A549 (cell line): ENCODE data around the gene MOB2. TPM values are rescaled to one million over a fixed set of nuclear protein-coding genes. Genes with fewer than 3 reads are reported as not detected.

Source experiments
- ATAC-seq, 2 experiments: fragments of 200-7000 bp in 1 of 2; fragments of >200 bp in 1 of 2; cut with Nextera tagmentation in 1 of 2; cut with Tn5 transposase in 1 of 2; 3 replicates each; pipeline versions ENCODE4 v1.8.0 to v1.9.1; 2018 to 2020; ENCODE audit warnings: mild to moderate bottlenecking in 1 of 2, moderate library complexity in 1 of 2
- CTCF ChIA-PET: fragments of 300-600 bp; sonication (Branson Sonifier 250); formaldehyde crosslinking; extraction: SDS; loops from one replicate; lab custom pipeline; 2021; ENCODE audit warnings: antibody characterized with exemption, inconsistent platforms; lab: Yijun Ruan, JAX
- POLR2A ChIA-PET: fragments of 350-600 bp; formaldehyde crosslinking; extraction: SDS; loops from one replicate; lab custom pipeline; 2021; ENCODE audit warnings: antibody characterized with exemption, inconsistent platforms; lab: Yijun Ruan, JAX
- DNase-seq, 2 experiments: peaks; one replicate each; pipeline versions ENCODE4 v3.0.0 to v3.0.0-alpha.2; 2011 to 2016; ENCODE audit warnings: low read depth in 1 of 2, low spot score in 1 of 2
- FAIRE-seq: peaks from 2 replicates; lab custom pipeline; 2011; peaks lifted over from hg19 to GRCh38; lab: Jason Lieb, UNC
- H3K27ac ChIP-seq, 2 experiments: fragments of >200 bp; sonication (Bioruptor Twin); formaldehyde crosslinking; 3 replicates each; pipeline ENCODE4 v1.5.1; 2016 to 2017
- H3K4me1 ChIP-seq: fragments of >200 bp; sonication (Bioruptor Twin); formaldehyde crosslinking; 3 replicates; pipeline ENCODE4 v1.6.1; 2016
- H3K4me2 ChIP-seq: fragments of >200 bp; sonication (Bioruptor Twin); formaldehyde crosslinking; 3 replicates; pipeline ENCODE4 v1.6.1; 2016
- H3K4me3 ChIP-seq: fragments of >200 bp; sonication (Bioruptor Twin); formaldehyde crosslinking; 3 replicates; pipeline ENCODE4 v1.5.1; 2016
- H3K9me3 ChIP-seq: fragments of >200 bp; sonication (Bioruptor Twin); formaldehyde crosslinking; 3 replicates; pipeline ENCODE4 v1.6.1; 2016
- BHLHE40 ChIP-seq: IDR thresholded peaks from 2 replicates; pipeline ENCODE4 v1.6.1; 2012; ENCODE audit warnings: low read depth, low read length, inconsistent platforms
- CEBPB ChIP-seq, 2 experiments: fragments of >200 bp in 1 of 2; sonication (Bioruptor Twin) in 1 of 2; formaldehyde crosslinking in 1 of 2; IDR thresholded peaks; 2 replicates each; pipeline ENCODE4 v1.6.1; 2012 to 2016
- CHD2 ChIP-seq: fragments of 150-350 bp; IDR thresholded peaks from 2 replicates; pipeline ENCODE4 v1.6.1; 2014; ENCODE audit warnings: low read length; ENCODE audit not compliant: partially characterized antibody
- FOSB ChIP-seq: fragments of 250-450 bp; sonication (Bioruptor Pico); IDR thresholded peaks from 2 replicates; pipeline ENCODE4 v1.5.0; 2020; ENCODE audit warnings: mild to moderate bottlenecking, moderate library complexity
- FOSL2 ChIP-seq, 2 experiments: fragments of 450-650 bp in 1 of 2; fragments of >200 bp in 1 of 2; sonication (Bioruptor Twin) in 1 of 2; formaldehyde crosslinking; IDR thresholded peaks; 2 replicates each; pipeline versions ENCODE4 v1.5.0 to v1.6.1; 2016 to 2020; ENCODE audit warnings: mild to moderate bottlenecking in 1 of 2, moderate library complexity in 1 of 2
- FOXS1 ChIP-seq: fragments of 250-450 bp; sonication (Bioruptor Pico); IDR thresholded peaks from 2 replicates; pipeline ENCODE4 v1.5.0; 2020; ENCODE audit warnings: mild to moderate bottlenecking, moderate library complexity
- HDAC2 ChIP-seq: fragments of 200-600 bp; sonication (generic); IDR thresholded peaks from 2 replicates; pipeline ENCODE4 v1.6.1; 2016
- HOXA7 ChIP-seq: fragments of 250-450 bp; sonication (Bioruptor Pico); IDR thresholded peaks from 2 replicates; pipeline ENCODE4 v1.5.0; 2020; ENCODE audit warnings: mild to moderate bottlenecking, moderate library complexity
- HOXB5 ChIP-seq: fragments of 250-450 bp; sonication (Bioruptor Pico); IDR thresholded peaks from 2 replicates; pipeline ENCODE4 v1.5.0; 2020; ENCODE audit warnings: mild to moderate bottlenecking, moderate library complexity
- JUN ChIP-seq, 2 experiments: fragments of >200 bp; sonication (Bioruptor Twin); formaldehyde crosslinking; IDR thresholded peaks; 2 replicates in 1 of 2; 3 replicates in 1 of 2; pipeline ENCODE4 v1.6.1; 2016 to 2017
- KDM1A ChIP-seq: fragments of 200-600 bp; sonication (generic); IDR thresholded peaks from 2 replicates; pipeline ENCODE4 v1.6.1; 2016; ENCODE audit warnings: low read depth, mild to moderate bottlenecking
- KDM5A ChIP-seq: fragments of 200-600 bp; sonication (generic); IDR thresholded peaks from 2 replicates; pipeline ENCODE4 v1.6.1; 2016; ENCODE audit warnings: antibody characterized with exemption, mild to moderate bottlenecking
- MAFK ChIP-seq: fragments of 450-650 bp; IDR thresholded peaks from 2 replicates; pipeline ENCODE4 v1.6.1; 2014; ENCODE audit not compliant: partially characterized antibody
- MYC ChIP-seq: IDR thresholded peaks from 2 replicates; pipeline ENCODE4 v1.6.1; 2012; ENCODE audit warnings: mild to moderate bottlenecking, inconsistent platforms, low read length, improper control_type of control experiment, borderline replicate concordance
- NFE2L2 ChIP-seq: fragments of 150-350 bp; conservative IDR thresholded peaks from 2 replicates; pipeline ENCODE4 v1.6.1; 2014; ENCODE audit warnings: low read length
- NPAS2 ChIP-seq: fragments of 250-450 bp; sonication (Bioruptor Pico); IDR thresholded peaks from 2 replicates; pipeline ENCODE4 v1.8.0; 2022; ENCODE audit warnings: mild to moderate bottlenecking, moderate library complexity, borderline replicate concordance
- NR3C1 ChIP-seq: fragments of >200 bp; sonication (Bioruptor Twin); formaldehyde crosslinking; IDR thresholded peaks from 3 replicates; pipeline ENCODE4 v1.6.1; 2017
- RAD21 ChIP-seq, 2 experiments: fragments of >200 bp in 1 of 2; sonication (Bioruptor Twin) in 1 of 2; formaldehyde crosslinking in 1 of 2; IDR thresholded peaks in 1 of 2; conservative IDR thresholded peaks in 1 of 2; 2 replicates in 1 of 2; 3 replicates in 1 of 2; pipeline ENCODE4 v1.6.1; 2012 to 2018; ENCODE audit warnings: inconsistent platforms in 1 of 2
- RFX5 ChIP-seq: fragments of 450-650 bp; IDR thresholded peaks from 2 replicates; pipeline ENCODE4 v1.7.1; 2014; ENCODE audit warnings: antibody characterized with exemption, mild to moderate bottlenecking, moderate library complexity
- SREBF2 ChIP-seq: fragments of 450-650 bp; IDR thresholded peaks from 2 replicates; pipeline ENCODE4 v1.6.1; 2014; ENCODE audit warnings: mild to moderate bottlenecking, moderate library complexity
- TP53 ChIP-seq: fragments of 250-450 bp; sonication (Bioruptor Pico); IDR thresholded peaks from 2 replicates; pipeline ENCODE4 v1.5.0; 2021; ENCODE audit warnings: mild to moderate bottlenecking, moderate library complexity
- ZC3H11A ChIP-seq: fragments of 450-650 bp; IDR thresholded peaks from 2 replicates; pipeline ENCODE4 v1.6.1; 2014; ENCODE audit warnings: antibody characterized with exemption, mild to moderate bottlenecking
- ZNF302 ChIP-seq: fragments of 250-450 bp; sonication (Bioruptor Pico); IDR thresholded peaks from 2 replicates; pipeline ENCODE4 v1.9.0; 2021; ENCODE audit warnings: inconsistent platforms, mild to moderate bottlenecking, moderate library complexity
- WGBS: methylation state at CpG from one replicate; pipeline ENCODE4 v1.1.6; 2017; ENCODE audit errors: missing lambda C conversion rate; 5-methylcytosine and 5-hydroxymethylcytosine counted together
- polyA plus RNA-seq, 4 experiments: library from polyadenylated mRNA; depleted of rRNA in 3 of 4; stranded (reverse); fragments of >200 nt; fragmentation: RNase III in 1 of 4; extraction: RNeasy Plus Mini Kit Qiagen cat#74134 plus additional on column Dnase treatment in 1 of 4; gene quantifications; 2 replicates in 3 of 4; 3 replicates in 1 of 4; pipeline ENCODE4 v1.2.3, GENCODE V29; 2011 to 2017
- TF ChIP-seq, protein P1 (sequence below): IDR thresholded peaks from 2 replicates; pipeline ENCODE4 v1.6.1; 2012

The MOB2 gene
- polyA plus RNA-seq, 2 of the 4 experiments (the other 2 are of a cell fraction) = 25.4 to 38.2 TPM

DNA sequence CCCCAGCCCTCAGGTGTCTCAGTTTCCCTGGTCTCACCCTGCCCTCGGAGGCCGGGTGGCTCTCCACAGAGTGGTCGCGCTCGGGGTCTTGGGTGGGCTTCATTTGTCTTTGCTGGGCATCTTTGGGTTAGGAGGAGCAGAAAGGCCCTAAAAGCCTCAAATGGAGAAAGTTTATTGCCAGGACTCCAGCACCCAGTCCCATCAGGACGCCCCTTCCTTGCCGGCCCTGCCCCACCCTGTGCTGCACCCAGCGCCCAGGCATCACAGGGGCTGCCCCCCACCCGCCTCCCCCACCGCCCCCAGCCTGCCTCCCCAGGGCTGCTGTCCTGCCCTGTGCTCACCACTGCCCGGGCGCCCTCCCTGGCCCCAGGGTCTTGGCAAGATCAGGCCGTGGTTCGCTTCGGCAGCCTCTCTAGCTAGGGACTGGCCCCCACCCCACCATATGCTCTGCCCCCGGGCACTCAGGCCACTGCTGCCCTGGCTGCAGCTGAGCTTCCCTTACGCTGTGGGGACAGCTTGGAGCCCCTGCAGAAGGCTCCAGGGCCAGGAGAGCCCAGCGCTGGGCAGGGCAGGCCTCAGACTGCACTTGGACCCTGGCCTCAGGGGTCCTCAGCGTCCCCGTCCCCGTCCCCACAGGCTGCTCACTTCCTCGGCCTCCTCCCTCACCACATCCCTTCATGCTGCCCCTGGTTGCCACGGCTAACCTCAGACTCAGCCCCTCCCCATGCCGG lies 31.4 kb downstream of the MOB2 start:
- H3K4me3 ChIP-seq = no peak overlapping the region
- WGBS = 83% methylated on average over 15 of the region's 24 CpGs
- H3K4me1 ChIP-seq = peaks cover 6% of the 10 kb centered on the region; the same call in 1 of the 3 replicates
- CTCF ChIA-PET = interaction anchor here (2.3 kb wide), 1 partner anchor 252 kb away, joined by 6 read pairs; no protein-coding TSS in a partner anchor
- no peak for ATAC-seq
- H3K4me2 ChIP-seq = no peak overlapping the region
- POLR2A ChIA-PET = no interaction called here
- TF ChIP-seq NR3C1 = no peak
- TF ChIP-seq KDM5A = no peak
- TF ChIP-seq TP53 (CRISPR knock-in tag) = no peak
- TF ChIP-seq, protein P1, sequence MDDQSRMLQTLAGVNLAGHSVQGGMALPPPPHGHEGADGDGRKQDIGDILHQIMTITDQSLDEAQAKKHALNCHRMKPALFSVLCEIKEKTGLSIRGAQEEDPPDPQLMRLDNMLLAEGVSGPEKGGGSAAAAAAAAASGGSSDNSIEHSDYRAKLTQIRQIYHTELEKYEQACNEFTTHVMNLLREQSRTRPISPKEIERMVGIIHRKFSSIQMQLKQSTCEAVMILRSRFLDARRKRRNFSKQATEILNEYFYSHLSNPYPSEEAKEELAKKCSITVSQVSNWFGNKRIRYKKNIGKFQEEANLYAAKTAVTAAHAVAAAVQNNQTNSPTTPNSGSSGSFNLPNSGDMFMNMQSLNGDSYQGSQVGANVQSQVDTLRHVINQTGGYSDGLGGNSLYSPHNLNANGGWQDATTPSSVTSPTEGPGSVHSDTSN = no peak
- TF ChIP-seq MAFK = no peak
- TF ChIP-seq KDM1A = no peak
- TF ChIP-seq, all 56 proteins: peak for 0
- FAIRE-seq (no peak), DNase-seq (no peak)
- Histone ChIP-seq H3K27ac (no peak overlapping the region), H3K9me3 (no peaks in the 10 kb centered on the region)

DNA sequence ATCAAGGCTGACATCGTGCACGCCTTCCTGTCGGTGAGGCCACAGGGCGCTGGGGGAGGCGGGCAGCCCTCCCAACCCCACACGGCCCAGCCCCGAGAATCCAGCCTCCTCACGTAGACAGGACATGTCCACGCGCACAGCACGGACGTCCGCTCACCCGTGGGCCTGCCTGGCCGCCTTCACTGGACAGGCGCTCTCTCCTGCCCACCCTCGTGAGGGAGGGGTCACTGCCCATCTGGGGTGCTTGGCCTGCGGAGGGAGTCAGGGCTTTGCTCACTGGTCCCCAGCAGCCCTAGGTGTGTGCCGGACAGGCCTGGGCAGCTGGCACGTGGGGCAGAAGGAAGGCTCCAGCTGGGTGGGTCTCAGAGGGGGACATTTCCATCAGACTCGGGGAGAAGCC lies 32.0 kb downstream of the MOB2 start:
- no peak for TF ChIP-seq NR3C1
- TF ChIP-seq HOXA7 (CRISPR knock-in tag) = no peak
- TF ChIP-seq RAD21 (conservative IDR thresholded peaks at IDR 0.05 in 1 of 2, IDR thresholded peaks at IDR 0.05 in 1 of 2) = no peak
- no peak for TF ChIP-seq SREBF2
- no peak for TF ChIP-seq NPAS2 (CRISPR knock-in tag)
- no peak for TF ChIP-seq BHLHE40
- no peak for TF ChIP-seq HOXB5 (CRISPR knock-in tag)
- TF ChIP-seq CEBPB (IDR thresholded peaks at IDR 0.05) = no peak
- TF ChIP-seq KDM1A = no peak
- TF ChIP-seq RFX5 = no peak
- TF ChIP-seq FOSL2 (IDR thresholded peaks at IDR 0.05) = no peak
- no peak for TF ChIP-seq FOSL2 (CRISPR knock-in tag; IDR thresholded peaks at IDR 0.05)
- no peak for TF ChIP-seq ZC3H11A
- ATAC-seq (no peak), FAIRE-seq (no peak), DNase-seq (no peak)
- Histone ChIP-seq H3K4me3 (no peak overlapping the region), H3K4me1 (peaks cover 6% of the 10 kb centered on the region; the same call in 1 of the 3 replicates), H3K27ac (no peak overlapping the region), H3K4me2 (no peak overlapping the region), H3K9me3 (no peaks in the 10 kb centered on the region)
- ChIA-PET POLR2A (no interaction called here), CTCF (interaction anchor here (2.3 kb wide), 1 partner anchor 252 kb away, joined by 6 read pairs; no protein-coding TSS in a partner anchor)
- WGBS = 100% methylated on average over 2 of the region's 21 CpGs

DNA sequence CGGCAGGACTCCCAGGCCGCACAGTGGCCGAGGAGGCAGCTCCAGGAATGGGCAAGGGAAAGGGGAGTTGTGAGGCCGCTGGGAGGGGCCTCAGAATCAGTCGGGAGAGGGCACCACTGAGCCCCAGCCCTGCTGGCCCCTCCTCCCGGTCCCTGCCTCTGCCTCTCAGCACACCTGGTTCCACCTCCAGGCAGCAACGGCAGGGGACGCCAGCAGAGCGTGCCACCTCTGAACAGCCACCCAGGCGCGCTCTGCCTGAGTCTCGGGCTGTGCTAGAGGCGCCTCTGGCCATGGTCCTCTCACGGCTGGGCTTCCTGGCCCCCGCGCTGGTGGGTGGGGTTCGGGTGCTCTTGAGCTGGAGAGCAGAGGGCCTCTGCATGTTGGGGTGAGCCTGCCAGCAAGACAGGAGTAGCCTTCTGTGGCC lies 33.0 kb downstream of the MOB2 start:
- Histone ChIP-seq H3K4me3 (no peak overlapping the region), H3K27ac (no peak overlapping the region)
- POLR2A ChIA-PET = no interaction called here
- DNase-seq (no peak), ATAC-seq (peak in 1 of 2 experiments; percentile 40; a peak in 3 of 6 replicates)
- WGBS = 65% methylated on average over 17 of the region's 17 CpGs
- CTCF ChIA-PET = interaction anchor here (0.8 kb wide), 1 partner anchor 12 kb away, joined by 3 read pairs; no protein-coding TSS in a partner anchor
- no peak for TF ChIP-seq MYC
- TF ChIP-seq JUN (IDR thresholded peaks at IDR 0.05) = no peak
- TF ChIP-seq RAD21 (conservative IDR thresholded peaks at IDR 0.05 in 1 of 2, IDR thresholded peaks at IDR 0.05 in 1 of 2) = no peak
- no peak for TF ChIP-seq NFE2L2
- no peak for TF ChIP-seq ZC3H11A
- no peak for TF ChIP-seq FOSB (CRISPR knock-in tag)
- no peak for TF ChIP-seq HDAC2
- TF ChIP-seq FOXS1 (CRISPR knock-in tag) = no peak
- TF ChIP-seq ZNF302 (CRISPR knock-in tag) = no peak
- no peak for TF ChIP-seq CHD2
- TF ChIP-seq, all 56 proteins: peak for 0
- H3K9me3 ChIP-seq = no peaks in the 10 kb centered on the region
- no peak for FAIRE-seq
- no peak overlapping the region for H3K4me2 ChIP-seq
- H3K4me1 ChIP-seq = peaks cover 4% of the 10 kb centered on the region; the same call in 1 of the 3 replicates
